HG03571 (cell line): Measurements from ENCODE around the gene KLF15.
"Not testable (repeated sequence)": the region's sequence is repeated elsewhere in the genome, so short reads cannot be mapped to it uniquely, and the experiment has no call there.

ENCODE experiments used
- ATAC-seq: cut with Tn5 transposase; IDR thresholded peaks from one replicate; pipeline ENCODE4 v1.9.1; 2021; ENCODE audit not compliant: unreplicated experiment

KLF15 gene

DNA sequence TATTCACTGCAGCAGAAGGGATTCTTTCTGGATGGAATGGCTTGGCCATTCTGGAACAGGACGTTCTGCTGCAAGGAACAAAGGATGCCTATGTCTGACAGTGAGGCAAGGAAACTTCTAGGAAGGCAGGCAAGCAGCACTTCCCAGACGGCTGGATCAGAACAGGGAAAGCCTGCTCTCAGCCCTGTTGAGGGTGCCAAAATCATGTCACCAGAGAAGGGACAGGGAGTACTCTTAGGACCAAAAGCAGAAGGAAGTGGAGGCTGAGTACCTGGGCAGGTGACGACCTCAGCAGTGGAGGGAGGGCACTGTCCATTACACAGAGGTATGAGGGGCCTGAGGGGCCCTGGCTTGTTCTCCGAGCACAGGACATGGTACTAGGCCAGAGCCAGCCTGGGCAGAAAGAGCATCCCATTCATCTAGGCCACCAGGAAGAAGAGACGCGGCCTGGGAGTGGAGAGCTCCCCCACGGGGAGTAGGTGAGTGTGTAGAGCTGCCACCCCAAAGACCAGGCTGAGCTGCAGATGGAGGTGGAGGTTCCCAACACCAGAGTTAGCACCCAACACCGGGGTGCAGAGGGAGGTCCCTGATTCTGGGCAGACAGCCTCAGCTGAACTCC lies 9.6 kb downstream of the KLF15 start:
- no peak for ATAC-seq

DNA sequence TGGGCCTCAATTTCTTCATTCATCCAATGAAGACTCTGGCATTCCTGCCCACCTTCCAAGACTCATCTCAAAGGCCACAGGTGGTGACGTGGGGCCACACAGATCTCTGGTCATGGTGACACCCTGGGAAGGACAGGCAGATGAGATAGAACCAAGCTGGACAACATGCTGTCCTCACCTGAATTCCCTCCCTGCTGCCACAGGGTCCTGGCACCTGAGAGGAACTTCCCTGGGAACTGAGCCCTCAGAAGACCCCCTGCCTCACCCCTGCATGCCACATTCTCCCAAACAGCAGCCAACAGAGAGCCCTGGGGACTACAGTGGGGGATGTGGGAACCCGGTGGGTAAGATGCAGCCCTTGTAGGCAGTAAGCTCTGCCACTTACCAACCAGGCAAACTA lies 10.7 kb downstream of the KLF15 start:
- no peak for ATAC-seq

DNA sequence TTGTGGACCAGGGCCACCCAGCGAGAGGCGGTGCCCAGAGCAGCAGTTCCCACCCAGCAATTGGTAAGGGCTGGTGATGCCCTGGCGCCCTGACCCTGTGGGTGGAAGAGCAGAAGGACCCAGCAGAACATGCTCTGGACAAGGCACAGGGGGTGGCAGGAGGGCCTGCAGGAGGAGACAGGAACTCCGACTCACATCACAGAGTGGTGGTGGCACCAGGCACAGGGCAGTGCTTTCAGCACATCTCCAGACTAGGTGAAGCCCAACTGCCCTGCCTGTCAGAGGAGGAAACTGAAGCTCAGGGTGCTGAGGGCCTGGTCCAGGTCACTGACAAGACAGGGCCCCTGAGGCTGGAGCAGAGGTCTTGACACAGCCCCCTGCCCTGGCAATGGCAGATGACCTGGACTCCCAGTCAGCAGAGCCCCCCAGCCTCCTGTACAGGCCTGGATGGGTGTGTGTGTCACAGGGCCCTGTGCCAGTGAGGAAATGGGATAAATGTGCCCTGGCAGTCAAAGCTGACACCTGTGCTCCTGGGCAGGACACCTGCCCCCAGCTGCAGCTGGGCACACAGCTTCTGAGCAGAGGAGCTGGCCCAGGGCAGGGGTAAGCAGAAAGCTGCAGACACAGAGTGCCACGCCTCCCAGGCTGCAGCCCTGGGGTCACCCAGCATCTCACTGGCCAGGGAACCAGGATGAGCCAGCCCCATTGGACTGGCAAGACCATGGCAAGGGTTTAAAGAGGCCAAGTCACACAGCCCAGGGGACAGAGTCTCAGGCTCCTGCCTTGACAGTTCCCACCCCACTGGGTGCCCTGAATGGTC lies 11.4 kb downstream of the KLF15 start:
- ATAC-seq: no peak

DNA sequence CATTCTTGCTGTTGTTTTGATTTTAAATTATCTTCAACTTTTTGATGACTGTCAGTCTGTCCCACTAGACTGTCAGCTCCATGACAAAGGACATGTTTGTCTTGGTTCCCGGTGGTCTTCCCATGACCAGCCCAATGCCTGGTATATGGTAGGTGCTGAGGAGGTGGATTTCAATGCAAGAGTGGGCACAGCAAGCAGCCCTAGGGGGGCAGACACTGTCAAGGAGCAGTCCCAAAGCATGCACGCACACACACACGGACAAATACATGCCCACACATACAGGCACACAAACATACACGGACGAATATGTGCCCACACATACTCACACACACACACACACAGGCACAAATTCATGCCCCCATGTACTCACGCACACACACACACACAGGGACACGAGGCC lies 12.0 kb downstream of the KLF15 start:
- ATAC-seq: no peak

DNA sequence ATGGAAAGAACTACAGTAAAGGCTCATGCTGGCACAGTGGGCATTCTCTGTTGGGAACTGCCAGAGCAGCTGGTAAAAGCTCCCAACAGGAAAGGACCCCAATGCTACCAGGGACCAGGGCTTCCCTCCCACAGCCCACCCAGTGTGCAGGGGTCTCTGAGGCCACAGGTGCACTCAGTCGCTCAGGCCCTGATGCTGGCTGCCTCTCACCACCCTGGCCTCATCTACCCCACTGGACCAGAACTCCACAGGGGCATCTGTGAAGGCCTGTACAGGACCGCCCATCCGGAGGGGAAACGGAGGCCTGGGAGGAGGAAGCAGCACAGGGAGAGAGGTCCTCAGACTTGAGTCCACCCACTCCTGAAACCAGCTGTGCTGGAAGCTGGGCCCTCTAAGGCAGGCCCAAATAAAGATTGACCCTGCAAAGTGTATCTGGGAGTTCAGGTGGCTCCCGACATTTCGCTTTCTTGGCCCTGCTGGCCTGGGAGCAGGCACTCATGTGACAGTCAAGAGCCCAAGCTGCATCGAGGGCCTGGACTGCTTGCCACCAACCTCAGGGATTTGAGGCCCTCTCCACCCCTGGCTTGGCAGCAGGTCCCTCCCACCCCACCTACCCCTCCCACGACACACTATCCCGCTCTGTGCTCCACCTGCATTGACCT lies 12.7 kb downstream of the KLF15 start:
- ATAC-seq: no peak

DNA sequence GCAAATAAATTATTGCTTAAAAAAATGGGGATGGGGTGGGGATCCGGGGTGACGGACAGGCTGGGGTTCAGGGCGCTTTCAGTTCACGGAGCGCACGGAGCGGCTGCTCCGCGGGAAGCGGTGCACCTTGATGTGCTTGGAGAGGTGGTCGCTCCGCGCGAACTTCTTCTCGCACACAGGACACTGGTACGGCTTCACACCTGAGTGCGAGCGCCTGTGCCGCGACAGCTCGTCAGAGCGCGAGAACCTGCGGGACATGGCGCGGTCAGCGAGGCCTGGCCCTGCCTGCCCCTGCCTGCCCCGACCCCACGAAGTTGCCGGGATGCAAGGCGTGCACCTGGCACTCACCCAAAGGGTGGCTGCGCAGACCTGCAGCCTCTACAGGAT lies 13.6 kb downstream of the KLF15 start:
- no peak for ATAC-seq

DNA sequence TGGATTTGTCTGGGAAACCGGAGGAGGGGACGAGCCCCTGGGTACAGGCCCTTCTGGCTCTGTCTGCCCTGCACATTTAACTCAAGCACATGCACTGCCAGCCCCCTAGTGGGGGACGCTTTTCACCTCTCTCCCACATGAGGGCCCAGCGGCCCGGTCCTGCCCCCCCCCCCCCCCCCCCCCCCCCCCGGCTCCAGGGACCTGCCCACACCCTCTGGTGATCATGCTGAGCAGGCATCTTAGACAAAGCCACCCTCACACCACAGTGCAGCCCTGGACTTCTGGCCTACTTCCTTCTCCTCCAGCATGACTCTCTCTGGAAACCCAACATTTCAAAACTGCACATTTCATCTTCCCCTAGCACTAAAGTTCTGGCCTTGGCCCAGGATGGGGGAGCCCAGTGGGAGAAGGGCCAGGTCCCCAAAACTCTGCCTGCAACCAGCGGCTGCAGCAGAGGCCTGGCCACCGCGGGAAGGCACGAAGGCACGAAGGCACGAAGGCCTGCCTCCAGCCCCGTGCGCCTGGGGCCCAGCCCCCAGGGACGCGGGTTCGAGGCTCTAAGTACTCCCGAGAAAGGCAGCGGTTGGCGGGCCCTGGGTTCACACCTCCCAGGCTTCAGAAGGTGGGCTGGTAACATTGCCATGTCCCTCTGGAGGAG lies 14.1 kb downstream of the KLF15 start:
- no peak for ATAC-seq

DNA sequence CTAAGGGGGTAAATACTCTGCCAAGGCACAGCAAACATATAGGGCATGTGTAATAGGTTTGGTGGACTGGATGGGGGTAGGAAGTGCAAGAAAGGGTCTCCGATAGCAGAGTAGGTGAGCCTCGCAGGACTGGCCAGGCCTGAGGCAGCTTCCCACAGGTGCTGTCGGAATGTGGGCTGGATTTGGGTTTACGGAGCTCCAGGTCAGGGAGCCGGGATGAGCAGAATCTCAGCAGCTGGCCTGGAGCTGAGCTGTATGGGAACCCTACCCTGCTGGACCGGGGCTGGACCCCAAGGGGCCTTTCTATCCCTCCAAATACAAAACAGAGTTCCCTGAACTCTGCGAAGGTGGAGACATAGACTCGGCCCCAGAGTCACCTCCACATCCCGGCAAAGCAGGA lies 15.0 kb downstream of the KLF15 start:
- ATAC-seq: no peak

DNA sequence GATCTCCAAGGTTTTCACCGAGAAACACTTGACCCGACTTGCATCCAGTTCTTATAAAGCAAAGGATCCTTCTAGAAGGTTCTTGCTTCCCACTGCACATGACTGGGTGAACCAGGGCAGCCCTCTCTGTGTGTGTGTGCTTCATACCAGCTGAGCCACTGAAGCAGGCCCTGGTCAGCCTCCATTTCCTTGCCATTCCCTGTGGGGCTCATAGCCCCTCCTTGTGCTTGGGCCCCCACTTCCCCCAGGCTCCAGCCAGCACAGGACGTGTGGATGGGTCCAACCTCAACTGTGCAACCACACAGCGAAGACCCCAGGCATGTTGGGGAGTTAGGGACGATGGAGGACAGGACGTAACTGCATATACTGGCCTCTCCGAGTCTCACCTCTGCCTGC lies 15.5 kb downstream of the KLF15 start:
- ATAC-seq: no peak

DNA sequence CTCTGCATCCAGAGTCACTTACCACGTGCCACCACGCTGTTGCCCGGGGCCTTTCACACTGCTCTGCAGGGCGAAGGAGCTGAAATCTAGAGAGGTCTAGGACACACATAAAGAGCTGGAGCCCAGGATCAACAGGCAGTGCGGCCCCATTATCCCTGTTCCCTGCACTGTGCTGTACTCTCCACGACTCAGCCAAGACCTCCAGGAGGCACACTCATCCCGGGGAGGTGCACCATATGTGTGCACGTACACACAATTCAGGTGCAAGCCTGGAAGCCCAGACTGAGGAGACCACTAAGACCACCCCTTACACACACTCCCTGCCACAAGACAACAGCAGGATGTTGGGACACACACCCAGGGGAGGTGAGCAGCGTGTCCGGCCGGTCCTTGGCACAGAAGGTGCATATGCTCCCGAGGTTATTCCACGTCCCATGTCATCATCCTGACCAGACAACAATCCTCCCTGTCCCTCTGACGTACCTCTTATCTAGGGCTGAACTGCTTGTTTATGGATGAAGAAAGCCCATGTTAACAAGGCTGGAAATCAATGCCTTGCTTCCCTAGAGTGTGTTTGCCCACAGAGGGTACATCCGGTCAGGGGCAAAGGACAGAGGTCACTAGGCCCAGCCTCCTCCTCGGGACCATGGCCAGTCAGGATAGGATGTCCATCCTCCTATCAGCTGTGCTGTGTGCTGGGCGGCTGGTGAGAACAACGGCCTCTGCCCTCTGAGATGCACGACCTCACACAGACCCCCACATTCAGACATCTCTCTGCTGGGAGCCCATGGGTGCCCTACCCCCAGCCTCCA lies 16.1 kb downstream of the KLF15 start:
- no peak for ATAC-seq

DNA sequence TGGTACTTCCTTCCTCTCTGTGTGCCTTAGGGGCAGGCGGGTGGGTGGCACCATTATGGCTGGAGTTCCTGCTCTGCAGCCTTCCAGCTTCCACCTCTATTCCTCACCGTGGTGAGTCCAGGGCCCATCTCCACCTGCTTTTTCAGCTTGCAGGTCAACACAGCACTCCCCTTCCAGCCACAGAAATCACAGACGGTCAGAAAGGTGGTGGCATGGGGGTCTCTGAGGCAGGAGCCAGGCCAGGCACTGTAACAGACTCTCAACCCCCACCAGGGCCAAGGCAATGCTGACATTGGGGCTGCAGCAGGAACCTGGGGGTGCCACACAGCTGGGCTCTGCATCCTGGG lies 16.6 kb downstream of the KLF15 start:
- ATAC-seq: no peak

DNA sequence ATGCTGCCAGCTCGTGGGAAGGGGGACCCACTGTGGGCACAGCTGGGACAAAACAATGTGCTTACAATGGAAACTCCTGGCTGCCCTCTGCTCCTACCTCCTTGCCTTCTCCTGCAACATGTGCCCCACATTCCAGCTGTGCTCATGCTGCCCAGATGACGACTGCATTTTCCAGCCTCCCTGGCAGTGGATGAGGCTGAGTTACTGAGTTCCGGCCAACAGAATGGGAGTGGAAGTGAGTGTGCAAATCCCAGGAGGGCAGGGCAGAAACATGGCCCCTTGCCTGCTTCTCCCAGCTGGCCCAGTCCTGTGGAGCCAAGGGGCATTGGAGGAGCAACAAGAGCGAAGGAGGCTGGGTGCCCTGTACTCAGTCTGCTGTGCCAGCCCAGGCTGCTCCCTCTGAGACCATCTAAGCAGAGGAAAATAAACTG lies 17.1 kb downstream of the KLF15 start:
- ATAC-seq: no peak

DNA sequence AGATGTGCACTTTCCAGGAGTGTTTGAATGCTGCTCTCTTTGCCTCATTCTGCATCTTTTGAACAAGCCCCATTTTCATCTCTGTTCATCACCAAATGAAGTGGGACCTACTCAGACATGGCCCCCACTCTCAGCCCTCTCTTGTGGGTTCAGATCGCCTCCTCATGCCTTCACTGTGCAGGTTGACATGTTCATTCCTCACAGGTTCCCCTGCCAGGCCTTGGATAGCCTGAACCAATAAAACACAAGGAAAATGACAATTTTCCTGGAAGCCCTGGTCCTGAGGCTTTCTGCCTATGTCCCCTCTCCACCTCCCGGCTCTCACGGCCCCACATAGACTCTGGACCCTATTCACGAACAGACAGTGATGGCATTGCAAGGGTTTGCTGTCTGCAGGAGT lies 17.7 kb downstream of the KLF15 start:
- ATAC-seq: no peak

DNA sequence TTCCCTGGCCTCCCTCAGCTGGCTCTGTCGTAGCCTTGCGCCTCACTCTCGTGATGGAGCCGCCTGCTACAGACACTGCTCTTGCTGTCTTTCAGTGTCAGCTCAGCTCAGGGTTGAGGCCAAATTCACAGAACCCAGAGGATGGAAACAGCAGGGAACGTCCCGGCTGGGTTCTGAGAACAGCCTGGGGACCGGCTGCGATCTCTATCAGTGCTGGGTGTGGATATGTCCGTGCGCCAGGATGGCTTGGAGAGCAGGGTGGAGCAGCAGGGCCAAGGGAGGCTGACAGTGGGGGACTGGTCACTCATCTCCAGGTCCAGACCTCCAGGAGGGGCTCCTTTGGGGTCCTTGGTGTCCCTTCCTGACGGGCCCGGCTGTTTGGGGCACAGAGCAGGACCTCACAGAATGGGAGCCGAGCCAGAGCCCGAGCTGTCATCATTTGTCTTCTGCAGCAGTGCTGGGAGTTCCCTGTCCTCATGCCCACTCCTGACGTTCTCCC lies 18.4 kb downstream of the KLF15 start:
- no peak for ATAC-seq

DNA sequence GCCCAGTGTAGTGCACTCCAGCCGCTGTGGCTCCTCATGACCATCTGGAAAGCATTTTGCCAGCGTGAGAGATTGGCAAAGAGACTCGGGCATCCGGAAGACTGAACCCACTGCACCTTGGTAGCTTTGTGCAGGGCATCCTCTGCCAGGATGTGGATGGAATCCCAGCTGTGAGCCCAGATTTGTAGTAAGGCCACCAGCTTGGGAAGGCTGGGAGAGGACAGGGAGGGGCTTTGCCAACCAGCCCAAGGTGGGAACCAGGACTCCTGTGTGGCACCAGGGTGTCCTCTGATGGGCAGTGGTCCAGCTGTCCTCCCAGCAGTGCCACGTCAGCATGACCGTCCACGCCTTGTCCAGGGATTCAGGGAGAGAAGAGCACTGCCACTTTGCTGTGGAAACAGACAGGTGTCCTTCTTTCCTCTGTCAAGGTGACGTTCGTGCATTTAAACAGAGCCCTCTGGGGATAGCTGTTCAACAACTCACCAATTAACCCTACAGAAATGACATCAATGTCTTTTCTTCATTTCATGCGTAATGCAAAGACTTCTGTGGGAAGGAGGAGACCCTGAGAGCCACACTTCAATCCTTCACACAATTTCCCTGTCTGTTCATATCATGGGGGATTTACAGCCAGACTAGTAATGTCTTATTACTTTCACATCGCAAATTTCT lies 19.1 kb downstream of the KLF15 start:
- ATAC-seq: no peak

DNA sequence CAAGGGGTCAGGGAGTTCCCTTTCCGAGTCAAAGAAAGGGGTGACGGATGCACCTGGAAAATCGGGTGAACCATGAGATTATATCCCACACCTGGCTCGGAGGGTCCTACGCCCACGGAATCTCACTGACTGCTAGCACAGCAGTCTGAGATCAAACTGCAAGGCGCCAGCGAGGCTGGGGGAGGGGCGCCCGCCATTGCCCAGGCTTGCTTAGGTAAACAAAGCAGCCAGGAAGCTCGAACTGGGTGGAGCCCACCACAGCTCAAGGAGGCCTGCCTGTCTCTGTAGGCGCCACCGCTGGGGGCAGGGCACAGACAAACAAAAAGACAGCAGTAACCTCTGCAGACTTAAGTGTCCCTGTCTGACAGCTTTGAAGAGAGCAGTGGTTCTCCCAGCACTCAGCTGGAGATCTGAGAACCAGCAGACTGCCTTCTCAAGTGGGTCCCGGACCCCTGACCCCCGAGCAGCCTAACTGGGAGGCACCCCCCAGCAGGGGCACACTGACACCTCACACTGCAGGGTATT lies 25.3 kb downstream of the KLF15 start:
- ATAC-seq: not testable (repeated sequence)

DNA sequence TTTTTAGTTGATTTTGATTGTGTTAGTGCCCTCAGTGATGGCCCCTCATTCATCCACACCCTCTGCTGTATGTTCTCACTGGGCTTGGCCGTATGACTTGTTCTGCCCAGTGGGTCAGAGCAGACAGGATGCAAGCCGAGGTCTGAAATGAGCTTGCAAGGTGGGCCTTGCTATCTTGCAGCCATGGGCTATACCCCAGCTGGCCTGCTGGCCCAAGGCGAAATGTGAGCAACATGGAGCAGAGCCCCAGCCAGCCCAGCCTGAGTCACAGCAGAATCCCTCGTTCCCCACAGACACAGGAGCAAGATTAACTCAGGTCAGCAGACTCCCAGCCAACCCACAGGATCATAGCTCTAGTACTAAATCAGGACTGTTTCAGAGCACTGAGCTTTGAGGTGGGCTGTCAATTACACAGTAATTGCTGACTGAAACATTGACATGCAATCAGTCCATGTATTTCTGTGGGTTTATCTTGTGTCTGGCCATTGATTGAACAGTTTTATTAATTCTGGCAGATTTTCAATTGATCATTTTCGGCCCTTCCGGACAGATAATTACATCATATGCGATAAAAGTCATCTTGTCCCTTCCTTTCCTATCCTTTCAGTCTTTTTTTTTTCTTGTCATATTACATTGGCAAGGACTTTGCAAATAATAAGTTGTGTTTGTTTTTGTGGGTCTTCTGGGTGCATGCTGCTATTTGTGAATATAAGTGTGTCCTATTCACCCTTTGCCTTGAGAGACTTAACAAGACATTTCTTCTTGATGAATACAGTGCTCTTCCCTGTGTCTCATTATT lies 27.1 kb downstream of the KLF15 start:
- ATAC-seq: no peak

DNA sequence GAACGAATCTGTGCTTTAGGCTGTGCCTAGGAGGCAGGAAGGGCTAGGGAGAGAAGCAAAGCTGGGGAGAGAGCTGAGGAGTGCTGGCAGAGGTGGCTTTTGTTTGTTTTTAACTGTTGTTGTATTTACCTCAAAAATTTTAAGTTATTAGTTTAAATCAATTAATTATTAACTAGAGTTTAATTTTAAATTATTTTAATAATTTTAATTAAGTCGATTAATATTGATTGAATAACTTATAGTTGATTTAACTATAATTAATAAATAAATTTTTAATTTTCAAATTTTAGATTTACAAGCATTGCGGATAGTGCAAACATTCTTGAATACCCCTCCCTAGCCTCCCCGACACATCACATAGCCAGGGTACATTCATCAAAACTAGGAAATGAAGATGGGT lies 30.6 kb downstream of the KLF15 start:
- ATAC-seq: no peak
